OCI-LY3 (cell line): ENCODE results near the gene KCTD5.

ENCODE experiments used
- H2AFZ ChIP-seq: fragments of 200-600, 300-600 bp; shearing (Covaris generic); 2 replicates; pipeline ENCODE4 v1.6.0; 2014; ENCODE audit warnings: antibody characterized with exemption, low read depth, low read length
- H3K27ac ChIP-seq: fragments of 200-600, 300-600 bp; sonication (generic); 2 replicates; pipeline ENCODE4 v1.5.1; 2014; ENCODE audit warnings: mild to moderate bottlenecking, low read length, moderate library complexity, mixed read lengths
- H3K27me3 ChIP-seq: fragments of 200-600, 300-600 bp; sonication (generic); 2 replicates; pipeline ENCODE4 v1.6.1; 2014; ENCODE audit warnings: low read depth, low read length, mixed read lengths
- H3K36me3 ChIP-seq: fragments of 200-600, 300-600 bp; sonication (generic); replicated peaks from 2 replicates; pipeline ENCODE3; 2014; ENCODE audit warnings: low read depth, low read length, mixed read lengths
- H3K4me1 ChIP-seq: fragments of 300-600, 200-600 bp; sonication (generic); 2 replicates; pipeline ENCODE4 v1.6.1; 2014; ENCODE audit warnings: low read length, mixed read lengths
- H3K4me2 ChIP-seq: fragments of 200-600, 300-600 bp; sonication (generic); 2 replicates; pipeline ENCODE4 v1.6.1; 2014; ENCODE audit warnings: low read length, mixed read lengths
- H3K4me3 ChIP-seq: fragments of 300-600, 200-600 bp; sonication (generic); 2 replicates; pipeline ENCODE4 v1.5.1; 2014; ENCODE audit warnings: antibody characterized with exemption, mild to moderate bottlenecking, low read length, moderate library complexity
- H3K79me2 ChIP-seq: fragments of 300-600, 200-600 bp; shearing (Covaris generic); 2 replicates; pipeline ENCODE4 v1.6.1; 2014; ENCODE audit warnings: mild to moderate bottlenecking, low read length, mixed read lengths
- H3K9ac ChIP-seq: fragments of 300-600, 200-600 bp; shearing (Covaris generic); 2 replicates; pipeline ENCODE4 v1.6.0; 2014; ENCODE audit warnings: mild to moderate bottlenecking, low read length, moderate library complexity
- H3K9me3 ChIP-seq: fragments of 200-600, 300-600 bp; shearing (Covaris generic); 2 replicates; pipeline ENCODE4 v1.6.1; 2014; ENCODE audit warnings: low read length, mixed read lengths; ENCODE audit not compliant: insufficient read depth
- H4K20me1 ChIP-seq: fragments of 200-600, 300-600 bp; sonication (generic); 2 replicates; pipeline ENCODE4 v1.6.1; 2016; ENCODE audit warnings: low read length, mixed read lengths; ENCODE audit not compliant: insufficient read depth
- CTCF ChIP-seq: fragments of 200-600, 300-600 bp; sonication (generic); IDR thresholded peaks from 2 replicates; pipeline ENCODE4 v1.5.1; 2014; ENCODE audit warnings: antibody characterized with exemption, low read length, low read depth
- EZH2phosphoT487 ChIP-seq: fragments of 200-600 bp; shearing (Covaris generic); IDR thresholded peaks from 2 replicates; pipeline ENCODE4 v1.6.1; 2018; ENCODE audit warnings: antibody characterized with exemption, mixed run types, low read depth

KCTD5 gene

GRCh38 chr16:2704166-2704982 is 22.1 kb downstream of the KCTD5 start:
- Histone ChIP-seq H3K4me1 (no peaks in the 10 kb centered on the region), H3K36me3 (peaks cover 47% of the 10 kb centered on the region), H3K9ac (no peak overlapping the region), H3K9me3 (no peaks in the 10 kb centered on the region), H2AFZ (no peak overlapping the region), H3K27me3 (no peaks in the 10 kb centered on the region), H3K4me3 (no peak overlapping the region), H3K79me2 (no peaks in the 10 kb centered on the region; the same call in 1 of the 2 replicates), H4K20me1 (peaks cover 7% of the 10 kb centered on the region), H3K4me2 (no peak overlapping the region), H3K27ac (no peak overlapping the region)
- TF ChIP-seq CTCF: no peak
- no peak for TF ChIP-seq EZH2phosphoT487

- Histone ChIP-seq H3K36me3 (peaks cover 44% of the 10 kb centered on the region), H3K9ac (no peak overlapping the region), H3K27me3 (no peaks in the 10 kb centered on the region), H3K79me2 (no peaks in the 10 kb centered on the region; the same call in 1 of the 2 replicates), H3K4me2 (no peak overlapping the region), H3K27ac (no peak overlapping the region), H3K4me3 (no peak overlapping the region), H4K20me1 (peaks cover 8% of the 10 kb centered on the region), H3K9me3 (no peaks in the 10 kb centered on the region), H3K4me1 (no peaks in the 10 kb centered on the region), H2AFZ (no peak overlapping the region)
- TF ChIP-seq EZH2phosphoT487 (no peak), CTCF (no peak)
These were observed 22.6 kb downstream of the KCTD5 start for GRCh38 chr16:2704983-2705275.

GRCh38 chr16:2705351-2705750 is 23.0 kb downstream of the KCTD5 start:
- Histone ChIP-seq H3K4me2 (no peak overlapping the region), H3K4me3 (no peak overlapping the region), H3K36me3 (peaks cover 40% of the 10 kb centered on the region), H3K9ac (no peak overlapping the region), H2AFZ (no peak overlapping the region), H3K4me1 (no peaks in the 10 kb centered on the region), H4K20me1 (peaks cover 11% of the 10 kb centered on the region), H3K27me3 (no peaks in the 10 kb centered on the region), H3K27ac (no peak overlapping the region), H3K79me2 (no peaks in the 10 kb centered on the region; the same call in 1 of the 2 replicates), H3K9me3 (no peaks in the 10 kb centered on the region)
- TF ChIP-seq CTCF (no peak), EZH2phosphoT487 (no peak)

GRCh38 chr16:2706085-2706484 is 23.8 kb downstream of the KCTD5 start:
- H3K9me3 ChIP-seq: no peaks in the 10 kb centered on the region
- TF ChIP-seq EZH2phosphoT487: no peak
- TF ChIP-seq CTCF: no peak
- H3K36me3 ChIP-seq: peaks cover 33% of the 10 kb centered on the region
- no peak overlapping the region for H3K27ac ChIP-seq
- no peaks in the 10 kb centered on the region for H3K27me3 ChIP-seq
- H3K4me1 ChIP-seq: no peaks in the 10 kb centered on the region
- no peak overlapping the region for H3K4me3 ChIP-seq
- no peak overlapping the region for H2AFZ ChIP-seq
- H3K9ac ChIP-seq: no peak overlapping the region
- no peak overlapping the region for H3K4me2 ChIP-seq
- H4K20me1 ChIP-seq: peaks cover 11% of the 10 kb centered on the region
- H3K79me2 ChIP-seq: no peaks in the 10 kb centered on the region; the same call in 1 of the 2 replicates
